NCI-H1048 (cell line): ENCODE measurements around the gene AP1G2.
"Not testable (repeated sequence)": the region's sequence is repeated elsewhere in the genome, so short reads cannot be mapped to it uniquely, and the experiment has no call there.

Experiments used
- DNase-seq: peaks from one replicate; lab custom pipeline; 2025; lab: John Stamatoyannopoulos, UW

Gene AP1G2

DNA sequence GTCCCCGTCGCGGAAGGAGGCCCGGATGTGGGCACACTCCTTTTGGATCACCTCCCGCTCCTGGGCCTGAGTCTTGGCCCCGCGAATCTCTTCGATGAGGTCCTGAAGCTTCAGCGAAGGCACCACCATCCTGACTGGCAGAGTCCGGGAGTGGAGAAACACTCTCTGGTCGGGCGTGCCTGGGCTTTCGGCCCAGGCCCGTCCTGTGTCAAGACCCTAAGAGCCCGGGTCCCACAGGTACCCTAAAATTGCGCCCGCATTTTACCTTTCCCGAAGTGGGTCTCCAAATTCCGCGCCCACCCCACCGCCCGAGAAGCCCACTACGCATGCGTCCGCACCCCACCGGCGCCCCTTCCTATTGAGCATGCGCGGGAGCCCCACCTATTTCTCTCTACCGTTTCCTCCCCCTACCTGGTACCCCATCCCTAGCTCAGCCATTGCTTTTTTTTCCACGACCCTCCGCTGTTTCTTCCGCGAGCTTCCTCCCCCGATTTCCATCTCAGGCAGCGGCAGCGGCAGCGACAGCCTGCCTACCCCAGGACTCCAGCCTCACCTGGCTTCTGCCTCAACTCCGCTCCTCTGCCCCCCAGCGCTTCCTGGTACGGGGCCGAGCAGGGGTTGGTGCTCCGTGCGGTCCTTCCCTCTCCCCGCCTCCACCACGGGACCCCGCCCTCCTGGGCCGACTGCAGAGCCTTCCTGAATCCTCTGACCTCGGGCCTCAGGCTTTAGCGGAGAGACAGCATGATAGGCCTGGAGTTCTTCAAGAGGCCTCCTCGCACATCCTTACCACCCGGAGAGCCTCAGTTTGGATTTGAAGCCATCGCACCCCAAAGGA lies at the start of gene AP1G2:
Gene AP1G2, minus strand, starts transcription at position 606 of the 835 bp plus-strand sequence. Its CDS starts 477 bp downstream, at position 129.
- peak; percentile 80 for DNase-seq

- DNase-seq, result no peak
These were observed 48.3 kb upstream of the AP1G2 start for GRCh38 chr14:23615856-23616255.

- no peak for DNase-seq
These were observed 46.8 kb upstream of the AP1G2 start for GRCh38 chr14:23614395-23614828.

GRCh38 chr14:23613242-23614070 lies 45.9 kb upstream of the AP1G2 start:
- DNase-seq, result no peak

- no peak for DNase-seq
These were observed 45.2 kb upstream of the AP1G2 start for GRCh38 chr14:23612802-23613201.

- DNase-seq, result no peak
These were observed 44.8 kb upstream of the AP1G2 start for GRCh38 chr14:23612354-23612732.

GRCh38 chr14:23610815-23611289 lies 43.3 kb upstream of the AP1G2 start:
- DNase-seq, result no peak

GRCh38 chr14:23610090-23610814 lies 42.7 kb upstream of the AP1G2 start:
- DNase-seq, result no peak

DNA sequence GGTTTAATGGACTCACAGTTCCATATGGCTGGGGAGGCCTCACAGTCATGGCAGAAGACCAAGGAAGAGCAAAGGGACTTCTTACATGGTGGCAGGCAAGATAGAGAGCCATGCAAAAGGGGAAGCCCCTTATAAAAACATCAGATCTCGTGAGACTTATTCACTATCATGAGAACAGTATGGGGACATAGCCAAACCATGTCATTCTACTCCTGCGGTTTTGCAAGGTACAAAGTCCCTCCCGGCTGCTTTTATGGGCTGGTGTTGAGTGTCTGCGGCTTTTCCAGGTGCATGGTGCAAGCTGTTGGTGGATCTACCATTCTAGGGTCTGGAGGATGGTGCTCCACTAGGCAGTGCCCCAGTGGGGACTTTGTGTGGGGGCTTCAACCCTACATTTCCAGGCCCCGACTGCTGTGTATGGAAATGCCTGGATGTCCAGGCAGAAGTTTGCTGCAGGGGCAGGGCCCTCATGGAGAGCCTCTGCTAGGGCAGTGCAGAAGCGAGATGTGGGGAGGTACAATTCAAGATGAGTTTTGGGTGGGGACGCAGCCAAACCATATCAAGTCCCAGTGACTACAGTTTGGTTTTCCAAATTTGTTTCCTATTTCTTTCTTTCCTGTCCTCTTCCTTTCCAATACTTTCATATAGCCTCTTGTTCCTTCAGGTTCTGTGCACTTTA lies 42.0 kb upstream of the AP1G2 start:
- DNase-seq, result not testable (repeated sequence)

DNA sequence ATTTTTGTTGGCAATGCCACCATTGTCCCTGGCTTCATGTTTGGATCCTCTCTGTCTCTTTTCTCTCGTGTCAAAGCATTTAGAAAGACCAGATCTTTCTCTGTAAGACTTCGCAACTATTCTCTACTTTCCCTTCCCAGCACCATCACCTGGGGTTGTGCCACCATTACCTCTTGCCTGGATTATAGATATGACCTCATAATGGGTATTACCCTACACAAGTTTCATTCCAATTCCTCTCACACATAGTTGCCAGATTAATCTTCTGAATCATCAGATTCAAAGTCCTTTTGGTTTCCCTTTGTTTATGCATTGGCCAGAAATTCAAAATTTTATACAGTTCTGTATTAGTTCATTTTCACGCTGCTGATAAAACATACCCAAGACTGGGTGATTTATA lies 41.4 kb upstream of the AP1G2 start:
- no peak for DNase-seq

DNA sequence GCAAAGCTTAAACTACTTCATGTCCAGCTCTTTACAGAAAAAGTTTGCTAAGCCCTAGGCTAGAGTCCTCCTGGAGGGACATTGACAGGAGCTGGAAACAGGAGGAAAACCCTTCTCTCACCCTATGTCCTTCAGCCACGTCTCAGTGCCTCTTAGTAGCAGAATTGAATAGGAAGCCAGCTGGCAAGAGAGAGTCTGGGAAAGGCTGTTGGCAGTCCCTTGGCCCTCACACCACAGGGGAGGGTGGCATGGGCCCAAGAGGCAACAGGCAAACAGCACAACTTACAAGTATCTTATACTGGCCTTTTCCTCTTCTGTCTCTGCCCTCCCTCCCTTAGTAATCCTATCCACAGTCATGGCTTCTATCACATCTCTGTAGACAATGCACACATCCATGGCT lies 40.9 kb upstream of the AP1G2 start:
- no peak for DNase-seq

DNA sequence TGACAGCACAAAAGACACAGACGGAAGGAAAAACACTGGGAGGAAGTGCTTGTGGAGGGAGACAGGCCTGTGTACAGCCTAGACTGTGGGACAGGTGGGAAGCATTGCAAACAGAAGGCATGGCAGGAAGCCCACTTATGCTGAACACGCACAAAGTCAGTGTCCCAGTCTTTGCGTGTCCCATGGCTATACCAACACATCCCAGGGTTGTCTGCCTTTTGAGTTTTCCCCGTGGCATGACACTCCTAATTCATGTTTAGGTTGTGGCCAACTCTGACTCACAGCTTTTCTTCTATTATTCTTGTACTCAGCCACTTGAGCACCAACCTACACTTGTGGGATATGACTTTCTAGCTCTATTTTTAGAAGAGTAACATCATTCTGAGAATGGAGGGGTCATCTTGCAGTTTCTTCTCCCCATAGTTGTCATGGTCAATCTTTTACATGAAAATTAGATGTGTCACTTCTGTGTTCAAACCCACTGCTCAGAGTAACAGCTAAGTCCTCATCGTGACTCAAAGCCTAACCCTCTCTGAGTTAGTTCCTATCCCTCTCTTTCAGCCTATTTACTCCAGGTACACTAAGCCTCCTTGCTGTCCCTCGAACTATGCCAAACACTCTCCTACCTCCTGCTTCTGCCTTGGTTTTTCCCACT lies 38.5 kb upstream of the AP1G2 start:
- DNase-seq, result no peak

DNA sequence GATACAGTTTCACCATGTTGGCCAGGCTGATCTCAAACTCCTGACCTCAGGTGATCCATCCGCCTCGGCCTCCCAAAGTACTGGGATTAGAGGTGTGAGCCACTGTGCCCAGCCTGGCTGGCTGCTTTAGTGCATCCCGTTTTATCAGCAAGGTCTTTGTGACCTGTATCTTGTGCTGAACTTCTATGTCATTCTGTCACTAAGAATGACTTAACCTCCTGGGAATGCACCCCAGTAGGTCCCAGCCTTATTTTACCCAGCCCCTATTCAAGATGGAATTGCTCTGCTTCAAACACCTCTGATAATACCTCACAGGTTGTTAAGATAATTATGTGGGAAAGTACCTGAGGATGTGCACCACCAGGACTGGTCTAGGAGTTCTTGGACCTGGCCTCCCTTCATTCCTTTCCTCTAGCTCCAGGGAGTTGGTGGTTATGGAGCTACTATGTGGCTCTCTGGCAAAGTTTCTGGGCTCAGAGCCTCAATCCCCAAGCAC lies 37.1 kb upstream of the AP1G2 start:
- no peak for DNase-seq

DNA sequence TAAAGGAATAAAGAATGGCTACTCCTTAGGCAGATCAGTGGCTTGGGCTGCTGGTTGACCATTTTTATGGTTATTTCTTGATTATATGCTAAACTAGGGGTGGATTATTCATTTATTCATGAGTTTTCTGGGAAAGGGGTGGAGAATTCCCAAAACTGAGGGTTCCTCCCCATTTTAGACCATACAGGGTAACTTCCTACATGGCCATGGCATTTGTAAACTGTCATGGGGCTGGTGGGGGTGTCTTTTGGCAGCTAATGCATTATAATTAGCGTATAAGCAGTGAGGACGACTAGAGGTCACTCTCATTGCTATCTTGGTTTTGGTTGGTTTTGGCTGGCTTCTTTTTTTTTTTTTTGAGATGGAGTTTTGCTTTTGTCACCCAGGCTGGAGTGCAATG lies 36.6 kb upstream of the AP1G2 start:
- DNase-seq, result no peak

DNA sequence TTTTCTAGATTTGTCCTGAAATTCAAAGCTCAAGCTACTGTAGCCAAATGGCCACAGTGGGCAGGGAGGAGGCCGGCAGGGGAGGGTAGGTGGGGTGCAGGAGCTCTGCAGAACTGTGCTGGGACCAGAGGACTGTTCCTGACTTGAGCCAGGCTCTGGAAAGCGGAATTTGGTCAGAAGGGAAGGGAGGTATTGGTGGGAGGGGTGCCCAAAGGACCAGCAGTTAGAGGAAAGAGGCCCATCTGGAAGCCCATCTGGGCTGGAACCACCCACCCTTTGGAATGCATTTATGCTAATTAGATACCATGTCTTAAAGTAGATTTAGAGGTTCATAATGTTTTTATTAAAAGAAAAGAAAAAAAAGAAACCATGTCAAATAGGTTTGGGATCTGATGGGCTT lies 35.5 kb upstream of the AP1G2 start:
- no peak for DNase-seq

GRCh38 chr14:23602181-23603095 lies 34.8 kb upstream of the AP1G2 start:
- DNase-seq, result no peak

GRCh38 chr14:23601845-23602180 lies 34.2 kb upstream of the AP1G2 start:
- DNase-seq, result no peak

DNA sequence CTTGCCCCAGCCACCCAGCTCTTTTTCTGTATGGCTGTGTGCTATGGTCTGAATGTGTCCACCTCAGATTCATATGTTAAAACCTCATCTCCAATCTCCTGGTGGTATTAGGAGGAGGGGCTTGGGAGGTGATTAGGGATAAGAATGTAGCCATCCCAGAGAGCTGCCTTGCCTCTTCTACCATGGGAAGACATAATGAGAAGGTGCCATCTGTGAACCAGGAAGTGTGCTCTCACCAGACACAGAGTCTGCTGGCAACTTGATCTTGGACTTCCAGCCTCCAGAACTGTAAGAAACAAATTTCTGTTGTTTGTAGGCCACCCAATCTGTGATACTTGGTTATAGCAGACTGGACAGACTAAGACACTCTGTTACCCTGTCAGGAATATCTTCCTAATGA lies 33.8 kb upstream of the AP1G2 start:
- no peak for DNase-seq

DNA sequence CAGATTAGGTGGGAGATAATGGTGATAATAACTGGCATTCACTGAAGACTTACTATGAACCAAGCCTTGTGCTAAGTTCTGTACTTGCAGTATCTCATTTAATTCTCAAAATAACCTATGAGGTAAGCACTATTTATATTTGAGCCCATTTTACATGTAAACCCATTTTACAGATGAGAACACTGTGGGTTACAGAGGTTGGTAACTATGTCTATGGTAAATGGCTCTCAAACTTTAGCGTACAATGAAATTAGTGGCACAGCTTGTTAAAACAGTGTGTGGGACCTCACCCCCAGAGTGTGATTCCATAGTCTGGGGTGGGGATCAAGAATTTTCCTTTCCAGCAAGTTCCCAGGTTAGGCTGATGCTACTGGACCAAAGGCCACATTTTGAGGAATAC lies 33.2 kb upstream of the AP1G2 start:
- DNase-seq, result no peak

DNA sequence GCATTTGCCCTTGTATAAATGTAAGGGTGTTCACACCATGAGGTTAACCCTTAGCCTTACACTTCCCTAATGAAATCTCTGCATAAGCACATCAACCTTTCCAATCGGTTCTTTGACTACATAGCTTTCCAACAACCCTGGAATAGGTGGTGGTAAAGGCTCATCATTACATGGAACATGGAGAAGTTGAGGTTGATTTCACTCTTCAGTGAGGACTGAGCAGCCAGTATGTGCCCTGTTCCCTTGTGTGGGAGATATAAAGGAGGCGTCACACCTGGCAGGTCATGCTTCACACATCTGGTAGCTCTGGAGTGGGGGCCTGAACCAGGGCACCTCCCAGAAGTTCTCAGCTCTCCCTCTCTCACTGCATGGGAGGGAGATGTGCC lies 32.7 kb upstream of the AP1G2 start:
- DNase-seq, result no peak
